GM19397 (cell line): ENCODE measurements around the gene TESK1.
"Not testable (repeated sequence)": the region's sequence is repeated elsewhere in the genome, so short reads cannot be mapped to it uniquely, and the experiment has no call there.

Experiments used
- ATAC-seq: cut with Tn5 transposase; IDR thresholded peaks from one replicate; pipeline ENCODE4 v1.9.1; 2021; ENCODE audit warnings: mild to moderate bottlenecking, moderate library complexity; ENCODE audit not compliant: unreplicated experiment

The TESK1 gene

DNA sequence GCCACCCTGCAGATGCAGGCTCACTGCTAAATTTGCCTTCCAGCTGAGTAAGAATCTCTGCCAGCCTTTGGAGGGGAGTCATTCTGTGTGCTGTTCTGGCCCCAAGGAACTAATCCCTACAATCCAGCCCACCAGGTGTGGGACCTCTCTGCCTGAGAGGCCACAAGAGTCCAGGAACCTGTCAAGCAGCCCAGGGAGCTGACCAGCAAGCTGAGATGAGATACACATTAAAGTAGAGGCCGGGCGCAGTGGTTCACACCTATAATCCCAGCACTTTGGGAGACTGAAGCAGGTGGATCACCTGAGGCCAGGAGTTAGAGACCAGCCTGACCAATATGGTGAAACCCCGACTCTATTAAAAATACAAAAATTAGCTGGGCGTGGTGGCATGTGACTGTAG is 7.0 kb downstream of the TESK1 start:
- ATAC-seq: not testable (repeated sequence)

DNA sequence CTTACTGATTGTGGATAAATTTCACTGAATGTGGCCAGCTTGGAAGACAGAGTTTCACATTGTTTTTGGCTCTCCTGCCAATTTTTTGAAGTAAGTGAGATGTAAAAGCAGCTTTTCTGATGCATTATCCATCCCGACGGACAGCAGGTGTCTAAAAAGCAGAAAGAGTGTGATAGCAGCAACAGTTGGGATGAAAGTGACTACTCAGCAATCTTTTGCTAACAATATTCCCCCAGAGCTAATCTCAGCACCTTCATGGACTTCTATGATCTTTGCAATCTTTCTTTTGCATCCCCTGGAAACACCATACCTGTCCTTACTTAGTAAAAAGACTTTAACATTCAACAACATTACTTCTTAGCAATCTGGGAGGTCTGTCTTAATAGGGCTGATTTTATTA is 7.8 kb downstream of the TESK1 start:
- no peak for ATAC-seq

DNA sequence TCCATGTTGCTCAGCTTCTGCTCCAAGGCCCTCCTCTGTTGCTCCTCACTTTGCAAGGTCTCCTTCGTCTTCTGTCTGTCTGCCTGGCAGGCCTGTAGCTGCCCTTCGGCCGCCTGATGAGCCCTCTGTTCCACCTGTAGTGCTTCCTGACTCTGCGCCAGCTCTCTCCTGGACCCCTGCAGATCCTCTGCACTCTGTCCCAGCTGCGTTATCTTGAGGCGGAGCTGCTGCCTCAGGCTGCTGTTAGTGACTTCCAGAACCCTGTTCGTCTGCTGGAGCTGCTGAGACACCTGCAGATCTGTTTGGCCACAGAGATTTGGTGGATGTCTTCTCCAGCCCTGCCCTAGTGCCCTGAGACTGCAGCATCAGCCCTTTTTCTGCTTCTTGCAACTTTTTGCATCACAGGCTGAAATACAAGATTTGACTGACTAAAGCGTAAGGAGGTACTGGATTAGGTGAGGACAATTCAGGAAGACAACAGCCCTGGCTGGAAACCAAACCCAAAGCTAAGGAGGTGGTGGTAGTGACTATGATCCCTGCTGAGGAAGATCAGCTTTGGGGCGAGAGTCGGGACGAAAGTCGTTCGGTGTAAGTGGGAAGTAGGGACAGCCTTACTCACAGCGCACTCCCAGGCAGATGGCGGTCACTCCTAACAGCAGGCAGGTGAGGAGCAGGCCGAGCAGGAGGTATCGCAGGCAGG is 11.1 kb downstream of the TESK1 start:
- ATAC-seq: no peak

DNA sequence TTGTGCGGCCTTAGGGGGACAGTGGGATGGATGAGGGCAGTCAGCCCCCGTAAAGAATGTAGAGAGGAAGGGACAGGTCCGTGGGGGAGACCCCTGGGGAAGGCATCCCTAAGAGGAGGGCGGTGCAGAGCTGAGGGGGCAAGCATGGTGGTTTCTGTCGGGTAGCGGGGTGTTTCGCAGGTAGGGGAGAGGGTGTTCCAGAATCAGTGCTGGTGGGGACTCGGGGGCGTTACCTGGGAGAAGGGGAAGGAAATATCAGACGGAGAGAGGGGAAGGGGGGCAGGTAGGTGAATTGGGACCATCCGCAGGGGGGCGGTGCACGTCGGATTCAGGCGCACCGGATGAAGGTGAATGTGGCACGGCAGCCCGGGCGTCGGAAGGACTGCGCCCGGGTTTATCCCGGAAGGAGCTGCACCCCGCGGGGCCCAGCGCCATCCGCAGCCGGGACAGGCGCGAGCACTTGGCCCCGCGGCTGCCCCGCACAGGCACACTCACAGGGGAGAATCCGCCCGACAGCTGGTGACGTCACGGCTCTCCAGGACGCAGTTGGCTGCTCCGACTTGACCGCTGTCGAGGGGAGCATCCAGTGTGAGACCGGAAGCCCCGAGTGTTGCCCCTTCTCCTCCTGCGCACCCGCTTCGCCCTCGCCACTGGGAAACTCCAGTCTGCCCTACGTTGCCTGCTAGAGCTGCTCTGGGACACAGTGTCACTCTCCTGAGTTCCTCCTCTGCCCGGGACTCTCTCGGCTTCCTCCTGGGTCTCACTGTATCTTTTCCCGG is 11.8 kb downstream of the TESK1 start:
- peak; percentile 32 for ATAC-seq

DNA sequence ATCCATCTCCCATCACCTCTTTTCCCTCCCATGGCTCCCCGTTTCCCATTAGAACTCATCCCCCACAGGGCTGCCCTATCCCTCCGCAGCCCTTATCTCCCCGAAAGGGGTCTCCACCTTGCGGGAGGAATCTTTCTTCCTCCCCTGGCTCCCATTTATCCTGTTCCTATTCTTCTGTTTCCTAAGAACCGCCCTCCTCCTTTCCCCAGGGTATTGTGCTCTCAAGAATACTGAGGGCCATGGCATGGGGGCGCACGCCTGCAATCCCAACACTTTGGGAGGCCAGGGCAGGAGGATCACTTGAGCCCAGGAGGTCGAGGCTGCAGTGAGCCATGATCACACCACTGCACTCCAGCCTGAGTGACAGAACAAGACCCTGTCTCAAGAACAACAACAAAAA is 12.5 kb downstream of the TESK1 start:
- ATAC-seq: no peak

DNA sequence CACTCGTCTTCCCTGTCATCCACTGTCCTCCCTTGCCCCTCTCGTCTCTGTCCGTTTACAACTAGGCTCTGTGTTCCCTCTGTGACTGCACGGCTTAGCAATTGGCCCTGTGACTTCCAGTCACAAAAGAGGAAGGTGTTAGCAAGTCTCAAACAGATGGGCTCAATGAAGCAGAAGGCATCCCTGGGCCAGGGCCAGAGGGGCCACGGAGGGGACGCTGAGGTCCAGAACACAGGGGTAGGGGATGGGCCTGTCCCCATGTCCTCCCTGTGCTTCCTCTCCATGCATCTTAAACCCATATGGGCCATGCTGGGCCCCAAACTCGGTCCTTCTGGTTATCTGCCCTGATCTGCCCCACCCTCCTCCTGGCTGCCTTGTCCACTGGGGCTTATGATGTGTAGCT is 13.3 kb downstream of the TESK1 start, which contains the start of gene CD72:
TSS of gene CD72 (minus strand) at position 89 of the 403 bp plus-strand sequence. CDS start 110 bp downstream, outside the sequence.
- ATAC-seq: no peak

DNA sequence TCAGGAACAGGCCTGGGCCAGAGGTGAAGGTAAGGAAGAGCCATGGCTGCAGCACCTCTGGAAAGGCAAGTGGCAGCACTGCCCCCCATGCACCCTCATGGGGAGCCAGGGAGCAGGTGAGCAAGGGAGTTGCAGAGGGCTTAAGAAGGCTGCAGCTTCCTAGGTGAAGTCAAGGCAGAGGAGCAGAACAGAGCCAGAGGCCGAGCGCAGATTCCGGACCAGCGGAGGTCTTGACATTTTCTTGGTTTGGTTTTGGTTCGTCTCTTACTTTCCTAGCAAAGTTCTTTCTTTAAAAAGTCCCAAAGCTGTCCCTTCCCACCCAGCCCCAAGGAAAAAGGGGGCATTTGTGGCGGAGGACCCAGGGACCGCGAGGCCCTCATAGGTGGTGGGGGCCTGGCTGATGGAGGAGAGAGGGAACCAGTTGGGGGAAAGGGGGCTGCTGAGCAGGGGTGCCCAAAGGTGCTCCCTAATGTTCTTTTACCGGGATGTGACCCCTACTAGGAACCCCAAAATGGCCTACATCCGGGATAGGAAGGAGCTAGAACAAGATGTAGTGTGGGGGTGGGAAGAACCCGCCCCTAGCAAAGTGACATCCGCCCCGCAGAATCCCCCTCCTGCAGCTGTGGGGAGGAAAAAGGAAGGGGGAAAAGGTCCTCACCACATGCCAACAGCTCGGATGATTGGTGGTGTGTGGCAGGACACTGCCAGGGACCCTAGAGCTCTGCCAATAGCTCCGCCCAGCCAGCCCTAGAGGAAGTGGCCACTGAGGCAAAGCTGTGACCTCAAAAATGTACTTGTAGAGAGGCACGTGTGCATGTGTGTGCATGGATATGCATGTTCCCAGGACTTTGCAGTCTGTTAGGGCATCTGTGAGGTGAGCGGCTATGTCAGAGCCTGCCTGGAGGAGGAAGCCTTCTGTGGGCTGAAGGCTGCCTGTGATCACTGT is 14.1 kb downstream of the TESK1 start:
- peak; percentile 51 for ATAC-seq

DNA sequence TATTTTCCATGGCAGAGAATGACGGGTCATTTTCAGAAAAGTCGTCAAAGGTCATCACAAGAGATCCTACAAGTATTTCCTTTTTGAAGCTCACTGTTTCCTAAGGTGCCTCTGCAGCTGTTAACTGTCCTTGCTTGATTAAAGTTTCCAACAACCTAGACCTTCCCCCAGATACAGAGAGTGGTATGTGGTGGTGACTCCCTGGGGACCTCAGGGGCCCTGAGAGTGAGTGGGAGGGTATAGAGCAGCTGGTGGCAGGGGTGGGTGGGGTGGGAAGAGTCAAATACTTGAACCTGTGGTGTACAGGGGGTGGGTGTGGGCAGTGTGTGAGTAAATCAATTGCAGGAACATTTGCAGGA is 14.7 kb downstream of the TESK1 start:
- peak; percentile 57 for ATAC-seq

DNA sequence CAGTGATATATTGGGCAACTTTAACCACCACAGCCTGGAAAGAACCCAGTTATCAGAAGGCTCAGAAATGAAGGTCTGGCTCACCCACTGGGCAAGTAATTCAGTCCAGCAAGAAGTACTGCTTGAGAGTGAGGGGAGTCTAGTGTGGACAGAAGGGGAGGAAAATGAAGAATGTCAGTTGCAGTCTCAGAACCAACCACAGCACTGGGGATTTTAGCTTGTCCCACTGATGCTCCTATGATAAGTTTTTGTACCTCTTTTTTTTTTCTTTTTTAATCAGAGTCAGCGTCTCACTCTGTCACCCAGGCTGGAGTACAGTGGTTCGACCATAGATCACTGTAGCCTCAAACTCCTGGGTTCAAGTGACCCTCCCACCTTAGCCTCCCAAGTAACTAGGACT is 22.5 kb downstream of the TESK1 start:
- ATAC-seq: no peak

DNA sequence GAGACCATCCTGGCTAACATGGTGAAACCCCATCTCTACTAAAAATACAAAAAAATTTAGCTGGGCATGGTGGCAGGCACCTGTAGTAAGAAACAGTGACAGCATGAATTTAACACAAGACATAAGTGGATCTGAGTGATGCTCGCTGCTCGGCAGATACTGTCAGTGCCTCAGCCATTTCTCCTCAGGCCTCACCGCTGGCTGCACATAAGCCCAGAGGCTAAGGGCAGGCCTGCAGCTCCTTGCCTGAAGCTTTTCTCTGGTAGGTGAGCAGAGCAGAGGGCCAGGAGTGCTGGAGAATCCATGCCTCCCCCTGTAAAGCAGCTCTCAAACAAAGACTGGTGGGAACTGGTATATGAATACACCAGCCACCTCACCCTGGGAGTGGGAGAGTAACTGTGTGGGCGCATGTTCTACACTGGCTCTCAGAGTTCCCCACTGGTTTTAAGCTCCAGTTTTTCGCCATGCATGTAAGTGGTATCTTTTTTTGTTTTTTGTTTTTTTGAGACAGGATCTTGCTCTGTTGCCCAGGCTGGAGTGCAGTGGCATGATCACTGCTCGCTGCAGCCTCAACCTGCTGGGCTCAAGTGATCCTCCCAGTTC is 23.4 kb downstream of the TESK1 start:
- ATAC-seq: no peak

DNA sequence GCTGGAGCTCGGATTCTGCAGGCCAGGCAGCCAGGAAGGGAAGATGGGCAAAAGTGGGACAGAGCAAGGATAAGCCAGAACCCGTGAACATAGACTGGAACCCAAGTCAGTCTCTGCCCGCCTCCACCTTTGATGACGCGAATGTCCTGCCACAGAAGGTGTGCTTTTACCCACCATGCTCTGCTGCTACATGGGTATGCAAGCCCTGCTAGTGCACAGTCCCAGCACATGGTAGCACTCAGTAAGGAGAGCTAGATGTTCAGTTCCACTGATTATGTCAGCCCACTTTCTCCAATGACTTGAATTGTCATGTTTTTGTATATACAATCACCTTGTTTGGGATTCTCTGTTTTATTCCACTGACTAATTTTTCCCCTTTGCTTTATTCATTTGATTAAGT is 24.5 kb downstream of the TESK1 start:
- ATAC-seq: no peak

DNA sequence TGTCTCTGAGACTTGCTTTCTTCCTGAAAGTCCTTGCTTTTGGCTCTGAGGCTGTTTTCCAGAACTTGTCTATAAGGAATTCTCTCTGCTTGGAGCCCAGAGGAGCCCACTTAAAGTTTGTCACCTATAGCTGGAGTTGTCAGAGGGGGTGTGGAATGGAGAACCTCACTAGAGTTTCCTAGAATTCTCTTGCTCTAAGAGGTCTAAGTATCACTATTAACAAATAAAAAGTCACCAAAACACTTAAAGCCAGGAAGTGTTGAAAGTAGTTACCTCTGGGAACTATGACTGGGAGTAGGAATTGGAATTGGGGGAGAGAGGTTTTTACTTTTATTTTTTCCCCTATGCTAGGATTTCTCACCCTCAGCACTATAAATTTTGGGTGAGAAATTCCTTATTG is 30.7 kb downstream of the TESK1 start:
- ATAC-seq: no peak

DNA sequence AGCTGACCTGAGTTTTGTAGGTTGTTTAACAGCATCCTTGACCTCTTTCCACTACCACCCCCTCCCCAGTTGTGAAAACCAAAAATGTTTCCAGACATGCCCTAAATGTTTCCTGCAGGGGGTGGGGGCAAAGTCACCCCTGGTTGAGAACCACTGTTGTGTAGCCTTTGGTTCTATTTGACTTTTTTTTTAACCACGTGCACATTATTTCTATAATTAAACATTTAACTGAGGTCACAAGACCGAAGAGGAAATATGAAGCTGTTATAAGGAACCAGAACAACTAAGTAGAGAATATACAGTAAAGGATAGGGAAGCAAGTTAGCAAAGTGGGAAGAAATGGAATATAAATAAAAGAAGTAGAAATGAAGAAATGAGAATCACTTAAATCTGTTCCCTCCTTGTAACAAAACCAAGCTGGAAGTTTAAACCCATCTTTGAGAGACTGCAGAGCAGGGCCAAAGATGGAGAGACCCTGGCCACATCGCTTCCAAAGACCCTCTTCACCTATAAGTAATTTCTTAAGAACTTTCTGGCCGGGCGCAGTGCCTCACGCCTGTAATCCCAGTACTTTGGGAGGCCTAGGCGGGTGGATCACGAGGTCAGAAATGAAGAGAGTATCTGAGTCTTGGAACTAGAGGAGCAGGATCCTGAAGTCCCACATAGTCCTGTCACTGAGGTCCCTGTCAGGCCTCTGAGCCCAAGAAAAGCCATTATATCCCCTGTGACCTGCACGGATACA is 31.2 kb downstream of the TESK1 start:
- no peak for ATAC-seq

DNA sequence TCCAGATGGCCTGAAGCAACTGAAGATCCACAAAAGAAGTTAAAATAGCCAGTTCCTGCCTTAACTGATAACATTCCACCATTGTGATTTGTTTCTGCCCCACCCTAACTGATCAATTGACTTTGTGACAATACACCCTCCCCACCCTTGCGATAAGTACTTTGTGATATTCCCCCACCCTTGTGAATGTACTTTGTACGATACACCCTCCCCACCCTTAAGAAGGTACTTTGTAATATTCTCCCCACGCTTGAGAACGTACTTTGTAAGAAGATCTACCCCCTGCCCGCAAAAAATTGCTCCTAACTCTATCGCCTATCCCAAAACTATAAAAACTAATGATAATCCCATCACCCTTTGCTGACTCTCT is 31.8 kb downstream of the TESK1 start:
- not testable (repeated sequence) for ATAC-seq

DNA sequence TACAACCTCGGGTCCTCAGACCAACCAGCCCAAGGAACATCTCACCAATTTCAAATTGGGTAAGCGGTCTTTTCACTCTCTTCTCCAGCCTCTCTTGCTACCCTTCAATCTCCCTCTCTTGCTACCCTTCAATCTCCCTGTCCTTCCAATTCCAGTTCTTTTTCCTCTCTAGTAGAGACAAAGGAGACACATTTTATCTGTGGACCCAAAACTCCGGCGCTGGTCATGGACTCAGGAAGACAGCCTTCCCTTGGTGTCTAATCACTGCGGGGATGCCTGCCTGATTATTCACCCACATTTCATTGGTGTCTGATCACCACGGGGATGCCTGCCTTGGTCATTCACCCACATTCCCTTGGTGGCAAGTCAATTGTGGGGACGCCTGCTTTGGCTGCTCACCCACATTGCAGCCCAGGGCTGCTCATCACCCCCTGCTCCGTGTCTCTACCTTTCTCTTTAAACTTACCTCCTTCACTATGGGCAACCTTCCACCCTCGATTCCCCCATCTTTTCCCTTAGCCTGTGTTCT is 32.4 kb downstream of the TESK1 start:
- not testable (repeated sequence) for ATAC-seq

DNA sequence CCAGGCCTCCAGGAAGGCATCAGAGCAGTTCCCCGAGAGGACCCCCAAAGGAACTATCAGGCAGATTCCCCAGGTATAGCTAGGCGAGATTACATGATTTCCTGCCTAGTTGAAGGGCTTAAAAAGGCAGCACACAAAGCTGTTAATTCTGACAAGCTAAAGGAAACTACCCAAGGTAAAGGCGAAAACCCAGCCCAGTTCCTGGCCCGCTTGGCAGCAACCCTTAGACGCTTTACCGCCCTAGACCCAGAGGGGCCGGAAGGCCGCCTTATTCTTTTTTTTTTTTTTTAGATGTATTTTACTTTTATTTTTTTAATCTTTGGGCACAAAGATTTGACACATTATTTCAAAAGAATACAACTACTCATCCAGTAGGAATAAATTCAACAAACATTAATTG is 33.7 kb downstream of the TESK1 start:
- not testable (repeated sequence) for ATAC-seq

DNA sequence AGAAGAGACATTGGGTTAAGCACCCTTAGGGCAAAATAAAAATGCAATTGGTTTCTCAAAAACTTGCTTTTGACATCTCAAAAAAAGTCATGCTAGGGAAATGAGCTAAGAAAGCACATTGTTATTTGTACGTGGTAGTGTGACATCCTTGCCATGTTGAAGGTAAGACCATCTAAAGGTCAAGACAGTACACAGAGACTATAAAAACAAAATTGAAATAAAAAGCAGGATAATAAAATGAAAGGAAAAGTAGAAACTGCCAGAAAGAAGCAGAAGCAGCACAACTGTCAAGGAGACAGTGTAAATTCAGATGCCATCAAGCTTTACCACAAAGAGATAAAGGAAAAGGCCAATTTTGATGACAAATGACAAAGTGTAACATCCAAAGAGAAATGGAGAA is 34.2 kb downstream of the TESK1 start:
- not testable (repeated sequence) for ATAC-seq

DNA sequence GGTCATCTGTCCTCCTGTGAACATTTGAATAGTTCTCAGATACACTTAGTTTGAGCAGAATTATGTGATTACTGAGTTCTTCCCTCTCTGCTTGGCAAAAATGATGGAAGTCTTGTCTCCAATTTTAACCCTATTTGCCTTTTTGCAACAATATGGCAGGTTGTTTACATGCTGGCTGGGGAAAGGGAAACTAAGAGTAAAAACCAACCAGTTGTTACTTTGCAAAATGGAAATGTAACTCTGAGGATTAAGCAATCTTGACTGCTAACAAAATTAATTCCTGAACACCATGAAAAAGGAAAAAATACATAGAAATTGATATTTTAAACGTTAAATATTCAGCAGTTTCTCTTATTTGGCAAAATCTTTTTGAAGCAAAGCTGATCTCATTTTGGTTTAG is 34.6 kb downstream of the TESK1 start:
- ATAC-seq: no peak

DNA sequence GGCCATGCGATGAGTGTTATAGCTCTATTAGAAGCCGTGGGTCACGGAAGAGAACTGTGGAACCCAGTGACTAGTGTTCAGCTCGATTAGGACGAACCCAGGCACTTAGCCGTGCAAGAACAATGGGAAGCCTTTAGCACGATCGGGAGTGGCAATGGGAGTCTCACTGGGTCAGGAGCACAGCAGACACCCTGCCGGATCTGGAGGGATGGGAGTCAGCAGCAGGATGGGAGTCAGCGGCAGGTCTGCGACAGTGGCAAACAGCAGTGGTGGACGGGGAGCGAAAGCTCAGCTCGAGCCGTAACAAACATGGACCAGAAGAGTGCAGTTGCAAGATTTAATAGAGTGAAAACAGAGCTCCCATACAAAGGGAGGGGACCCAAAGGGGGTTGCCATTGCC is 35.4 kb downstream of the TESK1 start:
- not testable (repeated sequence) for ATAC-seq

DNA sequence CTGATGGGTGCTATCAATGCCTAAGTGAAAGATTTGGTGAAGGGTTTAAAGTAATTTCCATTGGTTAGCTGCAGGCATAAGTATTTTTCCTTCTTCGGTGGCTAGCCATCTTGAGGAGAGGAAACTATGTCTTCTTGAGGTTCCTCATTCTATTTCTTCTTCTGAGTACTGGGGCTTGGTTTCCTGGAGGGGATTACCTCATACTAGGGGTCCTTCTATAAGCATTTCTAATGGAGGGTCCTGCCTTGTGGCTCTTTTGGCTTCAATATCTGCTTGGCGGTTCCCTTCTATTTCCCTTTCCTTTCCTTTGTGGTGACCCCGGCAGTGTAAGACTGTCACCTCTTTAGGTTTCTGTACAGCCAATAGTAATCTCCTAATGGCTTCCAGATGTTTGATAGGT is 36.4 kb downstream of the TESK1 start:
- not testable (repeated sequence) for ATAC-seq
